Measurements from ENCODE around the gene SLC39A11. TPM values are rescaled to one million over a fixed set of nuclear protein-coding genes. Genes with fewer than 3 reads are reported as not detected.

Gene SLC39A11
- total RNA-seq, 1 experiment from 2014 or later = 46.4 TPM

DNA sequence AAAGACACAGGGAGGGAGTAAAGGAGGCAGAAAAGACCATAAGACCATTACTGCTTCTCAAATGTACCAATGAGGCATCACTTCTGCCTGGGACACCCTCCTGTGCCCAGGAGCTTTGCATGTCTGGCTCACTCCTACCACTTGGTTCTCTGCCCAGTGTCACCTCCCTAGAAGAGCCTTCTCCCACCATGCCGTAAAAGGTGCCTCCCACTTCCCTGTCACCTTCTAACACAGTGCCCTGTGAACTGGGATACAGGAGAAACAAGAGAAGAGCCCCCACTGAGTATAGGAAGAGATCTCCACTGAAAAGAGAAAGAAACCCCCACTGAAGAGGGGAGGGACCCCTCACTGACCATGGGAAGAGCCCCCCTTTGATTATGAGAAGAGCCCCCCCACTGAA, 486.9 kb downstream of the SLC39A11 start:
- Histone ChIP-seq H3K4me1 (ENCODE audit: control insufficient read depth in 1 of 2, insufficient read depth in 2 of 2, low read length in 2 of 2) (peaks cover 45 to 71% of the 10 kb centered on the region in 2 experiments), H3K4me3 (replicated peaks in 1 of 2; ENCODE audit: low read depth in 1 of 2, low read length in 2 of 2) (no peak overlapping the region), H2AFZ (ENCODE audit: low read depth, low read length, poor library complexity, severe bottlenecking) (no peak overlapping the region), H3K27ac (ENCODE audit: low read depth, low read length) (no peak overlapping the region), H3K9me3 (ENCODE audit: control insufficient read depth in 1 of 2, insufficient read depth in 1 of 2, low read depth in 1 of 2, low read length in 2 of 2) (peaks cover 0 to 14% of the 10 kb centered on the region in 2 experiments; a peak in 1 of 4 replicates), H3K9me2 (ENCODE audit: insufficient read depth) (no peaks in the 10 kb centered on the region), H3K9ac (ENCODE audit: low read length) (no peak overlapping the region), H4K20me1 (ENCODE audit: insufficient read depth) (no peaks in the 10 kb centered on the region), H3K27me3 (ENCODE audit: insufficient read depth, low read length) (no peaks in the 10 kb centered on the region), H3K36me3 (ENCODE audit: control insufficient read depth in 1 of 2, insufficient read depth in 2 of 2, low read length in 2 of 2) (no peaks in the 10 kb centered on the region), H3K79me2 (ENCODE audit: insufficient read depth, low read length) (no peaks in the 10 kb centered on the region), H3K4me2 (ENCODE audit: low read length) (no peak overlapping the region)
- ChIA-PET RAD21 (ENCODE audit: low non-redundant PET in 1 of 2, low total read pairs in 2 of 2, uncharacterized antibody in 2 of 2, unreplicated experiment in 2 of 2) (no interaction called here), POLR2A (interaction anchor here (0.7 to 4.7 kb wide), 4 partner anchors 11 to 111 kb away, joined by 3 to 77 read pairs (median 4); no protein-coding TSS in a partner anchor), CTCF (interaction anchor here (3.6 kb wide), 1 partner anchor 11 kb away, joined by 10 read pairs; no protein-coding TSS in a partner anchor)
- no TSS peak for BruUV-seq (replicated peaks)
- intact Hi-C loops (cut with micrococcal nuclease) = no loop called here
- no peak for TF ChIP-seq FOSL1 (IDR thresholded peaks at IDR 0.05; ENCODE audit: low read depth)
- no peak for TF ChIP-seq TCF7L2 (IDR thresholded peaks at IDR 0.05; ENCODE audit: borderline replicate concordance, extremely low read depth, insufficient read depth, insufficient read length)
- TF ChIP-seq SRF (IDR thresholded peaks at IDR 0.05; ENCODE audit: low read depth) = no peak
- no peak for TF ChIP-seq EZH2 (IDR thresholded peaks at IDR 0.05)
- TF ChIP-seq, protein P1, sequence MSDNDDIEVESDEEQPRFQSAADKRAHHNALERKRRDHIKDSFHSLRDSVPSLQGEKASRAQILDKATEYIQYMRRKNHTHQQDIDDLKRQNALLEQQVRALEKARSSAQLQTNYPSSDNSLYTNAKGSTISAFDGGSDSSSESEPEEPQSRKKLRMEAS (IDR thresholded peaks at IDR 0.05) = no peak
- no peak for TF ChIP-seq POLR2AphosphoS5 (IDR thresholded peaks at IDR 0.05; ENCODE audit: low read depth, low read length)
- TF ChIP-seq, protein P2, sequence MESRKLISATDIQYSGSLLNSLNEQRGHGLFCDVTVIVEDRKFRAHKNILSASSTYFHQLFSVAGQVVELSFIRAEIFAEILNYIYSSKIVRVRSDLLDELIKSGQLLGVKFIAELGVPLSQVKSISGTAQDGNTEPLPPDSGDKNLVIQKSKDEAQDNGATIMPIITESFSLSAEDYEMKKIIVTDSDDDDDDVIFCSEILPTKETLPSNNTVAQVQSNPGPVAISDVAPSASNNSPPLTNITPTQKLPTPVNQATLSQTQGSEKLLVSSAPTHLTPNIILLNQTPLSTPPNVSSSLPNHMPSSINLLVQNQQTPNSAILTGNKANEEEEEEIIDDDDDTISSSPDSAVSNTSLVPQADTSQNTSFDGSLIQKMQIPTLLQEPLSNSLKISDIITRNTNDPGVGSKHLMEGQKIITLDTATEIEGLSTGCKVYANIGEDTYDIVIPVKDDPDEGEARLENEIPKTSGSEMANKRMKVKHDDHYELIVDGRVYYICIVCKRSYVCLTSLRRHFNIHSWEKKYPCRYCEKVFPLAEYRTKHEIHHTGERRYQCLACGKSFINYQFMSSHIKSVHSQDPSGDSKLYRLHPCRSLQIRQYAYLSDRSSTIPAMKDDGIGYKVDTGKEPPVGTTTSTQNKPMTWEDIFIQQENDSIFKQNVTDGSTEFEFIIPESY (IDR thresholded peaks at IDR 0.05; ENCODE audit: extremely low read depth, insufficient replicate concordance, low read length) = no peak
- TF ChIP-seq POLR2A (IDR thresholded peaks at IDR 0.05; ENCODE audit: borderline replicate concordance, extremely low read depth, insufficient read depth, insufficient read length) = no peak
- no peak for TF ChIP-seq CEBPB (IDR thresholded peaks at IDR 0.05; ENCODE audit: low read depth)
- ATAC-seq (no peak), DNase-seq (ENCODE audit: low read depth, low spot score) (no peak)
